Ovary (tissue), 3 donors: Measurements from ENCODE around the gene NINJ1.

ENCODE experiments used
- CTCF ChIP-seq, 3 donors: fragments of 450-650 bp in 2 of 3; fragments of 200-600 bp in 1 of 3; IDR thresholded peaks; one replicate each; pipeline versions ENCODE4 v1.5.1 to v1.8.0; 2016 to 2022; ENCODE audit warnings: antibody characterized with exemption in 3 of 3, mild to moderate bottlenecking in 1 of 3
- POLR2A ChIP-seq: fragments of 450-650 bp; IDR thresholded peaks from one replicate; pipeline ENCODE4 v1.6.1; 2017; ENCODE audit warnings: antibody characterized with exemption, mild to moderate bottlenecking, moderate library complexity
- donor health status: DM: no; HTN: no; CAD: no.

- no peak for TF ChIP-seq CTCF (IDR thresholded peaks at IDR 0.05)
- no peak for TF ChIP-seq POLR2A
These were observed 38.8 kb upstream of the NINJ1 start for GRCh38 chr9:93172666-93173364.
